AG08396 (cell line): ENCODE measurements around the gene LRRC28.

ENCODE experiments used
- DNase-seq: peaks from one replicate; pipeline ENCODE4 v3.0.0; 2012; ENCODE audit warnings: low spot score, mixed read lengths

Gene LRRC28

DNA sequence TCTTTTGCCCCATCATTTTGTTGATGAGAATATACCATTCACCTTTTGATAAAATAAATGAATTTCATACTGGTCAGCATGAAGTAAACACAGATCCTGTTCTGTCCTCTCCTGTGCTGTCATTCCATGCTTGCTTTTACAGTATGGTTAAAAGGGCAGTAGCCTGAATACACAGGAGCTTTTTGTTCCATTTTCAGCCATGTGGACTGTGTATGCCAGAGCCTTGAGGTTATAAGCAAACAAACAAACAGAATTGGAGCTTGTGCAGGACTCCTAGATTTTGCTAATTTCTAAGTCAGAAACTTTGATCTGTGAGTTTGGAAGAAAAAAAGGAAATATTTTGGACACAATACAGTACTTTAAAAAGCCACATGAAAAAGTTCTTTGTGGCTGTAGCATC lies 91.9 kb downstream of the LRRC28 start:
- no peak for DNase-seq

DNA sequence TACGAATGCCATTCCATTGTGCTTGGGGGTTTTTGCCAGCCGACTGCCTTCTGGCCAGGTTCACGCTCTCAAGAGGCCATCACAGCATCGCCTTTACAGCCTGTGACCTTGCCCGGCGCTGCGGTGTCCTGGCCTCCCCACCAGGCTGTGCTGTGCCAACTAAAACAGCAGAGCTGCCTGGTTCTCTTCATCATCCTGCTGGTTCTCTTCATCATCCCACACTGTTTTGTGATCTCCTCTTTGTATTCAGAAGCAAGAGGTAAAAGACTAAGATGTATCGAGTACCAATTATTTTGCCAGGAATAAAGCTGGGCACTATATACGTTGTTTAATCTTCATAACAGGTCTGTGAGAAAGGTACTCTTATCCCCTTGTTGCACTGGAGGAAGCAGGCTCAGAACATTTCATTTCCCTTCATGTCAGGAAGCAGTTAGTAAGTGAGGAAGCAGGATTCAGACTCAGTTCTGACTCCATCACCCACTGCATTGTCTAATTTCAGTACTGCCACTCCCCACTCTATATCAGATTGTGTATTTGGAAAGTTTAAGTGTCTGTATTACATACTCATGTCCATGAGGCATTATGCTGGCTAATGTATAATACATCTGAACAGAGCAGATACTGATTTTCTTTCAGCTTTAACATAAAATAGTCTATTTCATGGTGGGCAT lies 92.7 kb downstream of the LRRC28 start:
- DNase-seq = no peak

DNA sequence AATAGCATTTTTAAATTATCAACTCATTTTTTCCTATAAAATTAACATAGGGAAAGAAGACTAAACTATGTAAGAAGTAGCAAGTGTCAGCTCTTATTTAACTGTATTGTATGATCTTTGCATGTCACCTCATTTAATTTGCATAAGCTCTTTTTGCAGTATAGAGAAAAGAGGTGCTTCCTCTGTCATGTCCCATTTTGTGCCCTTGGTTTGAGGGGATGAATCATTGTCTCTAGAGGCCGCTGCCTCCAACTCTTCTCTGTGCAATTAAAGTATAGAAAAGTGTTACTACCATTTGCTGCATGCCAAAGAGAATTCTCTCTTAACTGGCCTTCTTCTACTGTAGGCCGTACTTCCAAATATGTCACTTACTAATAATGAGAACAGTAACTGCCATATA lies 93.4 kb downstream of the LRRC28 start:
- DNase-seq = no peak

DNA sequence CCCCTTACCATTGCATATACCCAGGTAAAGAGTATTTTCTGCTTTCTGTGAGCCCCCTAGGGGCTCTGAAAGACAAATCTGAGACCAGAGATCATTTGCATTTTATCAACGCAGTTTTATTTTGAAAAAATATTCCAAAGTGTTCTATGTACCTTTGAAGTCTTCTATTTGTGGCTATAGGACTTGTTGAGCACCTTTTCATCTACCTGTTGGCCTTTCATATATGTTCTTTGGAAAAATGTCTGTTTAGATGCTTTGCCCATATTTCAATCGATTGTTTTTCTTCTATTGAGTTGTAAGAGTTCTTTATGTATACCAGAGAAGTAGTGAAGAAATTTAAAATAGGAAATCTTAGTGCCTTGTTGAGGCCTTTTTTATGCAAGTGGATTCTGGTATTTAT lies 94.0 kb downstream of the LRRC28 start:
- DNase-seq = no peak

DNA sequence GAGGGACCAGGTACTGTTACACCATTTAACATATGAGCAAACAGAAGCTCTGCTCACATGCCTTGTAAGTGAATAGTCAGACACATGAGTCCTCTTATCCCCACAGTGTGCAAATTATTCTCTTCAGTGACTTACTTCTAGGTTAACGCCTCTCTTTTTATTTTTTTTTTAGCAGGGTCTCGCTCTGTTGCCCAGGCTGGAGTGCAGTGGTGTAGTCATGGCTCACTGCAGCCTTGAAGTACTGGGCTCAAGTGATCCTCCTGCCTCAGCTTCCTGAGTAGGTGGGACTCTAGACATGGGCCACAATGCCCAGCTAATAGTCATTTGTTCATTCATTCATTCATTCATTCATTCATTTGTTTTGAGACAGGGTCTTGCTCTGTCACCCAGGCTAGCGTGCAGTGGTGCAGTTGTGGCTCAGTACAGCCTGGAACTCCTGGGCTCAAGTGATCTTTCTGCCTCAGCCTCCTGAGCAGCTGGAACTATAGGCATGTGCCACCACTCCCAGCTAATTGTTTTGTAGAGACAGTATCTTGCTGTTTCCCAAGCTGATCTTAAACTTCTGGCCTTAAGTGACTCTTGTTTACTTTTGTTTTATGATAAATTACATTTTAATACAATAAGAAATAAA lies 94.7 kb downstream of the LRRC28 start:
- DNase-seq = no peak

DNA sequence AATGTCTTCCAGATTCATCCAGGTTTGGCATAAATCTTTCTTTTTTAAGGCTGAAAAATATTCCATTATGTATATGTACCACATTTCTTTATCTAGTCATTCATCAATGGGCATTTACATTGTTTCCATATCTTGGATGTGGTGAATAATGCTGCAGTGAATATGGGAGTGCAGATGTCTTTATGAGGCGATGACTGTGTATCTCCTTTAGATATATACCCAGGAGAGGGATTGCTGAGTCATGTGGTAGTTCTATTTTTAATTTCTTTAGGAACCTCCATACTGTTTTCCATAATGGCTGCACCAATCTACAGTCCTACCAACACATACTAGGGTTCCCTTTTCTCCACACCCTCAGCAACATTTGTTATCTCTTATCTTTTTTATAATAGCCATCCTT lies 96.3 kb downstream of the LRRC28 start:
- no peak for DNase-seq

DNA sequence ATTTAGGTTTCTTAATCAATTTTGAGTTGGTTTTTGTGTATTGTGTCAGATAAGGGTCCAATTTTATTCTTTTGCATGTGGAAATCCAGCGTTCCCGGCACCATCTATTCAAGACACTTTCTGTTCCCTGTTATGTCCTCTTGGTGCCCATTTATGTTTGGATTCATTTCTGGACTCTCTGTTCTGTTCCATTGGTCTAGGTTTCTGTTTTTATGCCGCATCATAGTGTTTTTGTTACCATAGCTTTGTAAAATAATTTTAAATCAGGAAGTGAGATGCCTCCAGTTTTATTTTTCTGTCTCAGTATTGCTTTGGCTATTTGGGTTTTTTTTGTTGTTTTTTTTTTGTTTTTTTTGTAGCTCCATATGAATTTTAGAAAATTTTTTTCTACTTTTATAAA lies 97.1 kb downstream of the LRRC28 start:
- DNase-seq = no peak

DNA sequence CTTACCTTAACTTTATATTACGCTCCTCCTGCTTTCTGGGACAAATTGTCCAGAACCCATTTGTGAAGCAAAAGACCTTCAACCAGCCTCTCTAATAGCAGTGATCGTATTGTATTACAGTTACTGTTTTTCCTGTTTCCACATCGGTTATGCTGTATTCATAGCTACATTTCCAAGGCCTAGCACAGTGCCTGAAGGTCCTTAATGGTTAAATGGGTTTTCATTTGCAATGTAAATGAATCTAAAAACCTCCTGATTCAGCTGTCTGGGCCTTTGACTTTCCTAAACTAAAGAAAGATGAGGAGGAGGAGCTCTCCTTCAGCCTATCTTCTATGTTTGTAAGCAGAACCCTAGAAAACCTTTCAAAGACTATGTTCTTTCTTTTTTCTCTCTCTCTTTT lies 99.1 kb downstream of the LRRC28 start:
- no peak for DNase-seq

DNA sequence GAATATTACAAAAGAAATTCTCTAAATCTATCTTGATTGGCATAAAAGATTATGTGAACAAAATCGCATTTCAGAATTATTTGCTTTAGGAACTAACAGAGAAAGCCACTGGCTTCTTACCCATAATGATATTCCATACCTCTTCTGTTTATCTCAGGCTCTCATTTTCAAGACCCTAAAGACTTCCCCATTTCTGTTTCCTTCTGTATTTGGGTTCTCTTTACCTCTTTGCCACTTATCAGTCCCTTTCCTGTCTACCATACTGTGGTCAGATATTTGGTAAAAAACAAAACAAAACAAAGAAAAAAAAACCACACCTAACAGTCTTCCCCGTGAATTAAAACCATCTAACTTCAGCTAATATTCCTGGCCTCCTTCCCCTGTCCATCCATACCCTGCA lies 108.5 kb downstream of the LRRC28 start:
- no peak for DNase-seq

DNA sequence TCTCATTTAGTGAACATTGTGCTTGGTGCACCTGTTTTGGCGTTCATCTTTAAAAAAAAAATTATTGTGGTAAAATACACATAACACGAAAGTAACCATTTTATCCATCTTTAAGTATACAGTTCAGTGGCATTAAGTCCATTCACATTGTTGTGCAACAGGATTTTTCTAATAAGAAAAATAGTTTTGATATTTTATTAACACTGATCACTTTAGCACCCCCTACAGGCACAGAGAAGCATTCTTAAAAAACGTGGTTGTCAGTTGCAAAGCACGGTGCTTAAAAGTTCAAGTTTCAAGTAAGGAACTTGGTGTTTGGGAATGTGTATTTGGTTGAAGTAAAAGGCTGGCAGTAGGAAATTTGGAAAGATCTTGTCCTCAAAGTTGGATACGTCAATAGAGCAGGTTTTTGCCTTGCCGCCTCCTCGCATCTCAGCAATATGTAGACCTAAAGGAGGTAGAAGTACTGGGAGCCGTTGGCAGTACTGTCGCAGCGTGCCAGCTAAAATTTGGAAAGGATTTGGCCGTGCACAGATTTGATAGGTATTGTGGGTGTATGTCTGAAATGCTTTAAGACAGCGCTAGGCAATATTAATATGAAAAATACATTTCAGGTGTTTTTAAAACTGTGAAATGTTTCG lies 110.4 kb downstream of the LRRC28 start:
- DNase-seq = no peak

DNA sequence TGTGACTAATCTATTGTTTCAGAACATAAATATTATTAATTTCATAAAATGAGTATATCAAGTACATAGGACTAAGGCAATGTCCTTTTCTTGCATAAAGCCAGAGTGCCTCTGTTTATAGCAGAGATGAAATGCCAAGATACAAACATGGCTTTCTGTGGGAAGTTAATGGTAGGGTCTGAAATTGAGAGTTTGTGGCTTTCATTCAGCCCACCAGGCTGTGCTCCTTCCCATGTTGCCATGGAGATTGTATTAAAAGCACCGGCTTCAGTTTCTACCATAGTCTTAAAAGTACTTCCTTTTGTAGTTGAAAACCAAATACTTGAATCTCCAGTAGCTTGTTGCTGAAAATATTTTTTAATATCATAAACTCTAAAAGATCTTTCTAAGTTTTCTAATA lies 114.0 kb downstream of the LRRC28 start:
- no peak for DNase-seq

DNA sequence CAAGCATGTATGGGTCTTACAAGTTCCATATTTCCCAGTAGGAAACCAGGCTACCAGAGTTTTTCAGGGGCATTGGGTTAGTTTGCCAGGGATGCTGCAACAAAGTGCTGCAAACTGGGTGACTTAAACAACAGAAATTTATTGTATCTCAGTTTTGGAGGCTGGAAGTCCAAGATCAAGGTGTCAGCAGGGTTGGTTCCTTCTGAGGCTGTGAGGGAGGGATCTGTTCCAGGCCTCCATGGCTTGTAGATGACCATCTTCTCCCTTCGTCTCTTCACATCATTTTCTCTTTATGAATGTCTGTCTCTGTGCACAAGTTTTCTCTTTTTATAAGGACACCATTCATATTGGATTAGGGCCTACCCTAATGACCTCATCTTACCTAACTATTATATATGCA lies 114.7 kb downstream of the LRRC28 start:
- no peak for DNase-seq

DNA sequence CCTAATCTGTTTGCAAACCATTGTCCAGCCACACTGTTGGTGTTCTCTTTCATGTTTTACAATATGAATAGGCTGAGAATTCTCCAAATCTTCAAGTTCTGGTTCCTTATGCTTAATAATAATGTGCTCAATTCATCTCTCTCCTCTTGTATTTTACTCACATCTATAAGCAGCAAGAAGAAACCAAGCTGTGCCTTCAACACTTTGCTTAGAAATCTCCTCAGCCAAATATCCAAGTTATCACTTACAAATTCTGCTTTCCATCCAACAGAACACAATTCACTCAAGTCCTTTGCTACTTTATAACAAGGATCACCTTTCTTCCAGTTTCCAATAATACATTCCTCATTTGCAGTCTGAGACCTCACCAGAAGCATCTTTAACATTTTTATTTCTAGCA lies 117.5 kb downstream of the LRRC28 start:
- no peak for DNase-seq

DNA sequence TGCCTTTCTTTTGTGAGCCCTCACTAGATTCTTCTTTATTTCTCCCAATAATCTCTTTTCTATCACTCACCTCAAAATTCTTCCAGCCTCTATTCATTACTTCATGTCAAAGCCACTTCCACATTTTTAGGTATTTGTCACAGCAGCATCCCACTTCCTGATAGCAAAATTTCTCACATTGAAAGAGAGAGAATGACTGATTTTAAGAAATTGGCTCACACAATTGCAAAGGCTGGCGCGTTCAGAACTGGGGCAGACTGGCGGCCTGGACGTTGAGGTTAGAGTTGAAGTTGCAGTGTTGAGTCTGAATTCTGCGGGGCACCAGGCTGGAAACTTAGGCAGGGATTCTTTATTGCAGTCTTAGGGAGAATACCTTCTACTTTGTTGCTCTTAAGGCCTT lies 117.9 kb downstream of the LRRC28 start:
- DNase-seq = no peak

DNA sequence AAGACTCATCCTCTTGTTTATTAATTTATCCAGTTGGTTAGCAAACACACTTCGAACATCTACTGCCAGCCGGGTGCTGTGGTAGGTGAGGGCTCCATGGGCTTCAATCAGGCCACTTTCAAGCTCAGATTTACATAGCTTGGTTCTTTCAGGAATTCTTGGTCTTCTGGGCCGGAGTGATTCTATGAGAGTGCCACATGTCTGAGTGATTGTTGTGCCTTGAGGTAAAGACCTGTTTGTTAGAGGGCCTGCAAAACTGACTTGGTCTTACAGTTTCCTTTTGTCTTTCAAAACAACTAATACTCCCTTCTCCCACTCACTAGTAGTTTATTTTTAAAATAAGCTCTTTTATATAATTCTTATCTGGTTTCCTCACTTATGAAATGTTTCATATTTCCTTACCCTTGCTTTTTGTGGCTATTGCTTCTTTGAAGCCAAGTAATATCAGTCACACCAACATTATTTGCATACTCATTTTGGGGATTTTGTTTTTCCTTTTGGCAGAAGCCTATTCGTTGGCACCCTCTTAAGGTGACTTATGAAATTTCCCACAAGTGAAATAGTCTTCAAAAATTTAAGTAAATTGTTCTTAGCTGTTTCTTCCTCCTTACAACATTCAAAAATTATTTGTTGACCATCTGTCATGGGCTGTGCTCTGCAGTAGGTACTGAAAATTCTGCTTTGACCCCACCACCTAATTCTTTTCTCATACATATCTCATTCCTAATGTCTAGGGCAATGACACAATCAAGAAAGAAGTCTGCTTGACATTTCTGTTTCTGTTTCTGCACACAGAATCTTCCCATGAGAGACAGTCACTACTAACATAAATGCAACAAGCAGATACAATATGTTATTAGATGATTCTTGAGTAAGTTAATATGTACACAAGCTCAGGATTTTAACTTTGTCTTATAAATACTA lies 120.2 kb downstream of the LRRC28 start:
- no peak for DNase-seq

DNA sequence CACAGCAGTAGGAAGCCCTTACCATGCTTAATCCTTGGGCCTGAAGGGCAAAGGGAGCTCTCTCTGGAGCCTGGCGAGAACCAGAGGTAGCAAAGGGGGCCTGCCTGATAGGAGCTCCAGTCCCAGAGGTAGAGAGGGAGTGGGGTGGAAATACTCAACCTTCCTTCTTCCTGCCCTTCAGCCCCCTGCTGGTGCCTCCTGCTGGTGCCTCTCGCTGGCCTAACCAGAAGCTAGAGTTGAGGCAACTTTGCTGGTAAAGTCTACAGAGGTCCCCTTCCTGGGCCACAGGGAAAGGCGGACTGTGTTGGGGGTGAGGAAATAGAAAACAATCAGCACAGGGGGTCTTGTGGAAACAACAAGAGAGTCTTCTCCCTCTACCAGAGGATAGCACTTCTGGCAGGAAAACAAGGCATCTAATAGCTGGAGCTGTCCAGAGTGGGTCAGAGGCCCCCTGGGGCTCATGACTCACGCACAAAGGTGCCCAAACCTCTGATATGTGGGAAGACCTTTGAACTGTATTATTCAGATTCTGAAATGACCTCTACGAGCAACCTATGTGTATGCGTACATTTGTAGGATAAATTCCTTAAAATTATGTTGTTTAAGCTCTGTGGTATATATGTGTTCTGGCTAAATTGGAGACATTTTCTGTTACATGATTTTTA lies 133.9 kb downstream of the LRRC28 start:
- no peak for DNase-seq

DNA sequence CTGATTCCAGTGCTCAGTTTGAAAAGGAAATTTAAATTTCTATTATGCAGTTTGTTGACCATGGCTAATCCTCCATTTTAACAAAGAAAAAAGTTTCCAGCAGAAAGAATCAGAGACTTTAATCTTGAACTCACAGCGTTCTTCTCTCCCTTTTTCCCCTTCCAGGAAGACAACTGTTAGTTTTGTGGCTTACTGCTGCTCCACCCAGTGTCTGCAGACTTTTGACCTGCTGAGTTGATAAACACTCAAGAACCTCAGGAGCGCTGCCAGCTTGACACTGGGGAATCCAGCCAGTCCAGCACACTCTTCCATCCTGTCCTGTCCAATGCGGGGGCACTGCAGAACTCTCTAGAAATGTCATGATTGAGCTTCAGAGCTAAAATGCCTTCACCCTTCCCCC lies 134.6 kb downstream of the LRRC28 start:
- peak; percentile 49 for DNase-seq

DNA sequence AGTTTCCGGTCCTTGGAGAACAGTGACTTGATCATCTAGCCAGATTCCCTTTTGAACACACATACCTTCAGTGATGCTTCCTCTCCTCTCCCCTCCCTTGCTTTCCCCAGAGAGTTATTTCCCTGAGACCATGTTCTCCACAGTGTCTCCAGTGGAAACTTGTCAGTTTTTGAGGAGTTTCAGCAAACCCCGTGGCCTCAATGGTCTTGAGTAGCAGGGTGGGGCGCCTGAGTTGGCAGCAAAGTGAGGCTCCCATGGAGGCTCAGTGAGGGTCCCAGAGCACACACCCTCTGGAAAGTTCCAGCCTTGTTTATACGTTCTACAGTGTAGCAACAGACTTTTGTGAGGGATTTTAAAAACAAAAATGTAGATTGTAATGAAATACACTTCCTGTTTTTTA lies 135.1 kb downstream of the LRRC28 start:
- DNase-seq = no peak

DNA sequence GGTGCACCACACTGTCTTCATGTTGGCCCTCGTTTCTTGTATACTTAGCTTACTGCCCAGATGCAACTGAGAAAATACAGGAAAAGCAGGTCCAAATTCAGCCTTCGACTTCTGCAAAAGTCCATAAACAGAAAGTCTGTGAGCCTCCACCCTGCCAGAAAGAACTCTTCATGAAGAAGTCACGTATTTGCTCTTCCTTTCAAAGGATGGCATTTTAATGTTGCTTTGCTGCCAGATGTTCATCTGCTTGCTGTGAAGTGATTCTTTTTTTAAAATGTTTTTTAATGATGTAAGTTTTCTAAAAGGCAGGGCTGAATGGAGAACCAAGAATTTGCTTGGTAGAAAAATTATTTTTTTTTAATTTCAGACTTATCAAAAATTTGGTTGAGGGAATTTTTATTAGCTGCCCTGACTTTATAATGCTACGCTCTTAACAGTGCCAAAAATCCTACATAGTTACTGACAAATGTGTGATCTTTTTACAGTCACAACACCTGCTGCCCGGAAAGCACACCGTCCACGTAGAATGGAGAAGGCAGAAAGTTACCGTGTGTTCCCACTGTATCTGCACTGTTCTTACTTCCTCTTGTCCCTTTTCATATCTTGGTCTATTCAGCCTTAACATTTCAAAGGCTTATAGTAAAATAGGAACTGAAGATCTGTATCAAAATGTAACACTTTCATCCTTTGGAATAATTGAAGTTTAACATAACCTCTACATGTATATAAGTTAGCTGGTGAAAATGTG lies 136.3 kb downstream of the LRRC28 start:
- no peak for DNase-seq

DNA sequence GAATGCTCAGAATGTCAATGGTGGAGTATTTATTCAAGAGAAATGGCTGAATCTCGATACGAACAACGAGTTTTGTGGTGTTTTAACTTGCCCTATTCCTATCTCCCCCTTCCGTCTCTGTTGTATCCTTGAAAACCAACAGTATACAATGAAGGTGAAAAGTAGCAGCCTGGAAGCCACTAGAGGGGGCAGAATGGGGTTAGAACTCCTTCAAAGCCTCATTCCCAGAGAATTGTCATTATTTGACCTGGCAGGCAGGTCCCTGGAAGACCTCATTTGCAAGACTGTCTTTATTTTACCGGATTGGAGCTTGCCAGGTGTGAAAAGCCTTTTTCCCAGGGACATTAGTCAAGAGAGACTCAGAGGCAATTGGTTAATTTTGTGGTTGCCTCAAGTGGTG lies 139.4 kb downstream of the LRRC28 start:
- no peak for DNase-seq

DNA sequence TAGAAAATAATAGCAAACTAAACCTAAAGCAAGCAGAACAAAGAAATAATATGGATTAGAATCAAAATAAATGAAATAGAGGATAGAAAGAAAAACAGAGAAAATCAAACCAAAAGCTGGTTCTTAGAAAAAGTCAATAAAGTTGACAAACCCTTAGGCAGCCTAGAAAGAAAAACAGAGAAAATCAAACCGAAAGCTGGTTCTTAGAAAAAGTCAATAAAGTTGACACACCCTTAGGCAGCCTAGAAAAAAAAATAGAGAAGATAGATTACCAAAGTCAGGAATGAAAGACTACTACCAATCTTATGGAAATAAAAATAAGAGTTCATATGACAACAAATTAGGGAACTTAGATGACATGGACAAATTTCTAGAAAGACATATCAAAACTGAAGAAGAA lies 142.4 kb downstream of the LRRC28 start:
- no peak for DNase-seq
